GM19239 (cell line): ENCODE measurements around the gene UBE2I.
A peak's percentile ranks its signal among the peaks of the same experiment; 100 is the strongest.
"Not testable (repeated sequence)": the region's sequence is repeated elsewhere in the genome, so short reads cannot be mapped to it uniquely, and the experiment has no call there.

Source experiments
- DNase-seq: peaks from one replicate; pipeline ENCODE4 v3.0.0; 2011; ENCODE audit warnings: low spot score; ENCODE audit not compliant: insufficient read length
- FAIRE-seq: peaks from 2 replicates; lab custom pipeline; 2011; peaks lifted over from hg19 to GRCh38; lab: Jason Lieb, UNC

UBE2I gene

DNA sequence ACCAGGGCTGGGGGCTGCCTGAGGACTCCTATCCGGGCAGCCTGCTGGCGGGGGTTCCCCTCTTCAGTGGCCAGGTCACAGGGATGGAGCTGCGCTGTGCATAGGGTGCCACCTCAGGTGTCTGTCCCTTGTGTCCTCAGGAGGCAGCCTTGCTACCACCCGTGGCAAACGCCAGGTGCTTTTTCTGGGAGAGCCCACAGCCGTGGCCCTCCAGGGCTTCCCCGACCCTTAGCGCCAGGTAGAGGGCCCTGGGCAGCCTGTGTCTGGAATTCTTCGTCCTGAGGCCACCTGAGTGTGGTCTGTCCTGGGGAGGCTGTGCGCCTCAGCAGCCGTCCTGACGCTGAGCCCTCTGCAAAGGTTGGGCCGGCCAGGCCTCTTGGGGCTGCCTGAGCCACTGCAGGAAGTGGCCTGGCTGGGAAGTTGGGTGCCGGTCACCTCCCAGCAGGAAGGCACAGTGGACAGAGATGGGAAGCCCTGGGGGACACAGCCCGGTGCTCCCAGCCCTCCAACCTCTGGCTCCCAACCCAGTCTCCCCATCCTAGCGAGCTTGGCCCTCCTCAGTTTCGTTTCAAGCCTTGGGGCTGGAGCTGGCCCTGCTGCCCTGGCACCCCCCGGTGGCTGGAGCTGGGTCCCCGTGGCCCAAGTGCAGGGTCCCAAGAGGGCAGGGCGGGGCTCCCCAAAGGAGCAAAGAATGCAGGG, 16.4 kb downstream of the UBE2I start:
- DNase-seq = no peak
- no peak for FAIRE-seq

DNA sequence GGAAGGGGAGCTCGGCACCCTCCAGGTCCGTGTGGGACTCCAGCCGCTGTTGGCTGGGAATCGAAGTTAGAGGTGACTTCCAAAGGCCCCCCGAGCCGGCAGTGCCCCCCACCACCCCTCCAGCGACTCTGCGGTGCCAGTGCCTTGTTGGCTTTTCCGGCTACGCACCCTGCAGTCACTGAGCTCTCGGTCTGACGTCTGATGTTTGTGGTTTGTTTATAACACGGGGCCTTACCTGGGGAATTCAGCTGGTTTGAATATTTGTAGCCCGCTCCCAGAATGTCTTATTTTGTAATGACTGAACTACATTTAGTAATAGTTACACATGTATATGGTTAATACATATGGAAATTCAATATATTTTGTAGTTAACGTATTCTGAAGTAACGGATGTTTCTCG, 17.0 kb downstream of the UBE2I start:
- DNase-seq (no peak), FAIRE-seq (no peak)

DNA sequence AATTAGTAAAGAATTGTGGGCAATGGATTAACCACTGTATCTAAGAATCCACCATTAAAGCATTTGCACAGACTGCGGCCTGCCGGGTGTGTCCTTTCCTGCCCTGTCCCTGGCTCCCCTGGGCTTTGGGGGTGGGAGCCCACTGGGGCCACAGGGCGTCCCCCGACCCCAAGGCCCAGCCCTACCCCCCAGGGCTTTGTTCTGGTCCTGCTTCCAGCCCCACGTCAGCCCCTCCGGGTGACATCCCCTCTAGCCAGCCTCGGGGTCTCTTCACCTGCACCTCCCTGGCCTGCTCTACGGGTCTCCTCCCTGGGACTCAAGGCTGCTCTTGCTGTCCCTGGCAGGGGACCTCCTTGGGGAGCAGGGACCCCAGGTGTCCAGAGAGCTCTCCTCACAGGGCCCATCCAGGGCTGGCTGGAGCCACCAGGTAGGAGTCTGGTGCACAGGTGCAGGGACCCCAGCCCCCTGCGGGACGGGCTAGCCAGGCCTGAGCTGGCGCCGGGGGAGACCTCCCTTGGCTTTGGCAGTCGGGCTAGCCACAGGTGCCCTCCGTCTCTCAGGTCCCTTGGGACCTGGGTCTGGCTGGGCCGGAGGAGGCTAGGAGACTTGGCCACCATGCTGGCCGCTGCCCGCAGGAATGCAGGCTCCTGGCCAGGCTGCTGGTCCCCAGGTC, 17.6 kb downstream of the UBE2I start:
- no peak for DNase-seq
- no peak for FAIRE-seq

DNA sequence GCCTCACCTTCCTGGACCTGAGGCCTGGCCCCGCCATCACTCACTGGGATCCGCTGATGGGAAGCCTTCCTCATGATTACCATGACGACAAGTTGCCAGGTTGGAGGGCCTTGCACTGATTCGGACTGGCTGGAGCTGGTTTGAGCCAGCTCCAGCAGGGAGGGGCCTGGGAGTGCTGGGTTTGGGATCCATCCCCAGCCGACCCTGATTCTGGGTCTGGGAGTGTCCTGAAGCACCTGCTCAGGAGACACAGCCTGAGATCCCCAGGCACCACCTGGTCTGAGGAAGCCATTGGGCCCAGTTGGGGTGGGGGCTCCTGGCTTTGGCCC, 18.1 kb downstream of the UBE2I start:
- DNase-seq (no peak), FAIRE-seq (no peak)

DNA sequence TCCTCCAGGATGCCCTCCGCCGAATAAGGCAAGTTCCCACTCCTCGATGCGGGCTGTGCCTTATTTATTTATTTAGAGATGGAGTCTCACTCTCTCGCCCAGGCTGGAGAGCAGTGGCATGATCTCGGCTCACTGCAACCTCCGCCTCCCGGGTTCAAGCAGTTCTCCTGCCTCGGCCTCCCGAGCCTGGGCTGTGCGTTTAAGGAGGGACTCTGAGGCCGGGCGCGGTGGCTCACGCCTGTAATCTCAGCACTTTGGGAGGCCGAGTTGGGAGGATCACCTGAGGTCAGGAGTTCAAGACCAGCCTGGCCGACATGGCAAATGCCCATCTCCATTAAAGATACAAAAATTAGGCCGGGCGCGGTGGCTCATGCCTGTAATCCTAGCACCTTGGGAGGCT, 18.7 kb downstream of the UBE2I start:
- not testable (repeated sequence) for DNase-seq, FAIRE-seq

DNA sequence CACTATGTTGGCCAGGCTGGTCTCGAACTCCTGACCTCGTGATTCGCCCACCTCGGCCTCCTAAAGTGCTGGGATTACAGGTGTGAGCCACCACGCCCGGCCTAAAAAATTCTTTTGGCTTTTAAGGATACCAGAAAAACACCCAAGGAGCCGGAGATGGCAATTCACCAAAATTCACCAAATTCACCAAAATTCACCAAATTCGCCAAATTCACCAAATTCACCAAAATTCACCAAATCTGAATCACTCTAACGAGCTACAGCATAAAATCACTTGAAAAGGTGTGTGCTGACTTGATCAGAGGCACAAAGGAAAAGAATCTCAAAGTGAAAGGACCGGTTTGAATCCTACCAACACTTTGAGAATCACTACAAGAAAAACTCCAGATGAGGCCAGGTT, 19.5 kb downstream of the UBE2I start:
- DNase-seq, FAIRE-seq: not testable (repeated sequence)

DNA sequence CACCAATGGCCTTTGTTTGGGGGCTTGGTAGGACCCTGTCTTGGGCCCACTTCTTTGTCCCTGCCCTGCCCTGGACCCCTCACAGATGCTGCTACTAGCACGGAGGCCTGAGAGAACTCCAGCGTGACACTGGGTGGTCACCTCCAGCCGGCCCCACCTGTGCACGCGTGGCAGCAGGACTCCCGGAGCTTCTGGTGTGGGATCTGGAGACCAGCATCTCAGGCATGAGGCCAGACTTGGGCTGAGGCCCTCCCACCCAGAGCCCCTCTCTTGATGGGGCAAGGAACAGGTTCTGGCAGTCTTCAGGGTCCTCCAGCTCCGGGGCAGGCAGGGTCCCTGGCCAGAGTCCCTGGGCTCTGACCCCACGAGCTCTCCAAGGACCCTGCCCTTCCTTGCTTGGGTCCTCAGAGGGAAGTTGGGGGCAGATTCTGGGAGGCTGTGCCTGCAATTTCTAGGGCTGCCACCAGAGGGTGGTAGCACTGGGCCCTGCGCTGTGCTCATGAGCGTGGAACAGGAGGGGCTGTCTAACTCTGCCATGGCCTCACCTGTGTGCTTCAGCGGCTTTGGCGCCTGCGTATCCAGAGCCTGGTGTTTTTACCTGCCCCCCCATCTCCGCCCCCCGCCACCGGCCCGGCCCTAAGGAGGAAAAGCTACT, 21.0 kb downstream of the UBE2I start:
- FAIRE-seq = no peak
- DNase-seq = no peak

DNA sequence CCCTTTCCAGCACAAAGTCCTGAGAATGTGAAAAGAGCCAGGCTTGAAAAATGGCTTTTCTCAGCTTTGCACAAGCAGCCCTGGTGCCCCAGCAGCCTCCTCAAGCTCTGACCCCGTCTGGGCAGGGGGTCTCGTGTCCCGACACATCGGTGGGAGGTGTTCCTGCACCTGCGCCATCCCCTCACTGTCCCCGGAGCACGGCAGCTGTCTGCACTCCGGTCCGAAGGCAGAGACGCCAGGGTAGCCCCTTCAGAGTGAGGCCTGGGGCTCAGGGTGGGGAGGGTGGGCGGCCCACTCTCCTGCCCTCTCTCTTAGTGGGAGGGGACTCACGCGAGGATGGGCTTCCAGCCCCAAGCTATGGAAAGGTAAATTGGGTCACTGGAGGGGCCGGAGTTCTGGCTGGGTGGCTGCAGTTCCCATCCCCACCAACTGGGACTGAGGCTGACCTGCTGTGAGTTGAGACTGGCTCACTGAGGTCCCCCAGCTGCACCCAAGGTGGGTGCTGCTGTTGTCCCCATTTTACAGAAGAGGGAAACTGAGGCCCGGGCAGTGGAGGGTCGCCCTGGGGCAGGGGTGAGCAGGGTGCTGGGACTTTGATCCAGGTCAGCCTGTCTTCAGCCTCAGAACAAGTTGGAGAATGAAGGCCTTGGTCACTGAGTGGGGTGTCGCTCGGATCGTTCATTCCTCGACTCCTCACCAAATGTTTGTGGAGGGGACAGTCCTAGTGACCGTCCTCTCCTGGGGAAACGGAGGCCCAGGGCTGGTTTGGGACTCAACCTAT, 21.7 kb downstream of the UBE2I start:
- DNase-seq (no peak), FAIRE-seq (no peak)

DNA sequence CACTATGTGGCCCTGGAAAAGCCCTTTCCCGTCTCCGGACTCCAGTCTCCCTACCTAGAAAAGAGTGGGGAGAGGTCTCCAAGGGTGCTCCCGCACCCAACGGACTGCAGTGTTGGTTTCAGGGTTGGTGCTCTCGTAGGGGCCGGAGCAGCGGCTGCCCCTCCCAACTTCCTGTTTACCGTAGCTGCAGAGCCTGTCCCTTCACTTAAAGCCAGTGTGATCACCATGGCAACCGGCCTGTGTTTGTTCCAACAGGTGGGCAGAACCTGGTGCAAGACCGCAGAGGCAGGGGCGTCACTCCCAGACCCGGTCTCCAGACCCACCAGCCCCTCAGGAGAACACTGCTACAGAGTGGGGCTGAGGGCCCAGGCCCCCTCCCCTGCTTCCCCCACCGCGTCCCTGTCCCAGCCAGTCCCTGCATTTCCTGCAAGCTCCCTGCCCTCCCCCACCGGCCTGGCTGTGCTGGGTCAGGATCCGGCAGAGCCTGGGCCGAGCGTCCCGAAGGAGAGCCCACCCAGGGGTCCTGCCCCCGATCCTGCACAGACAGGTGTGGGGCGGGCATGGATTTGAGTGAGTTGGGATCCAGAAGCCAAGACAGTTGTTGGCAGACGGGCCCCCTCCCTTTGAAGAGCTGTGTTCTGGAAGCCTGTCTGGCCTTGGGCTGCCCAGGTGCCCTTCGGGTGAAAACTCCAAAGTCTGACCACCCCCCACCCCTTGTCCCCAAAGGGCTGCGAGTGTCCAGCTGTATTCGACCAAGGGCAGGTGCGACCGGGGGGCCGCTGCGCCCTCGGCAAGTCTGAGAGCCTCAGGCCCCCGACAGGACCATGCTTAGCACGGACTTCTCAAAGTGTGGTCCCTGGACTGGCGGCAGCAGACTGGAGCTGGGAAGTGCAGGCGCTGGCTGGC, 22.5 kb downstream of the UBE2I start:
- DNase-seq (peak; percentile 96), FAIRE-seq (peak; percentile 92)

DNA sequence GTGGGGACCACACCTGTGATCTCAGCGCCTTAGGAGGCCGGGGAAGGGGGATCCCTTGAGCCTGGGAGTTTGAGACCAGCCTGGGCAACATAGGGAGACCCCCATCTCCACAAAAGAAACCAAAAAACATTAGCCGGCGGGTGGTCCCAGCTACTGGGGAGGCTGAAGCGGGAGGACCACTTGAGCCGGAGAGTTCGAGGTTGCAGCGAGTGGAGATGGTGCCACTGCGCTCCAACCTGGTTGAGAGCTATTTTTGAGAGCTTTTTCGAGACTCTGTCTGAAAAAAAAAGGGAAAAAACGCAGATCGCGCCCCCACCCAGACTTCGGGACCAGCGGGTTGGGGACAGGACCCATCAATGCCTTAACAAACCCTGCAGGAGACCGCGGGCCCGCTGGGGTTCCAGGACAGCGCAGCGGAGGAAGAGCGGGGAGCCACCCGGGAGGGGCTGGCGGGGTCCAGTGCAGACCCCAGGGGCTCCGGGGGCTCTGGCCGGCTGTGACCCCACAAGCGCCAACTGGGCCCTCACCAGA, 23.2 kb downstream of the UBE2I start:
- DNase-seq (no peak), FAIRE-seq (no peak)

DNA sequence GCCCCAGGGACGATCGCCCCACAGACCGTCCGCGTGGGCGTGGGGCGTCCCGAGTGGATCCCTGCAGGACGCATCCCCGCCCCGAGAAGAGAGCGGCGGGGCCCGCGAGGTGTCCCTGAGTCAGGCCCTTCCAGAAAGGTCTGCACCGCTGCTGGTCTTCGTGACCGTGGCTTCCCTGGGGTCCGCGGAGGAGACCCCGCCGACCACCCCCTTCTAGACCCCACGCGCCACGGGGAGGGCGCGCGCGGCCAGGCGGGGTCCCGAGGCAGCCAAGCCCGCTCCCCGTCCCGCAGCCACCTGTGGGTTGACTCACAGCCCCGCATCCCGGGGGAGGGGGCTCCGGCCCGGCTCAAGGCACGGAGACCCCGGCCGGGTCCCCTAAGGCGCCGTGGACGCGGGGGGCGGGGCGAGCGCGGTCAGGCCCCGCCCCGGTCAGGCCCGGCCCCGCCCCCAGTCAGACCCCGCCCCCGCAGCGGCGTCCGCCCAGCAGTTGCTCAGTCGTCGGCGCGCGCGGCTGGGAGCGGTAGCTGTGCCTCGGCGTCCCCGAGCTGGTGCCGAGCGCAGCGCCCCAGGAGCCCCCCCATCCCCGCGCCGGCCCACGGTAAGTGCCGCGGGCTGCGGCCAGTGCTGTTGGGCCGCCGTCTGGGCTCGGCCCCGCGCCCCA, 23.8 kb downstream of the UBE2I start, which contains the start of gene BAIAP3:
Gene BAIAP3, plus strand, starts transcription at position 497 of the 664 bp plus-strand sequence. CDS start 4,905 bp downstream, outside the sequence.
- FAIRE-seq (no peak), DNase-seq (no peak)

DNA sequence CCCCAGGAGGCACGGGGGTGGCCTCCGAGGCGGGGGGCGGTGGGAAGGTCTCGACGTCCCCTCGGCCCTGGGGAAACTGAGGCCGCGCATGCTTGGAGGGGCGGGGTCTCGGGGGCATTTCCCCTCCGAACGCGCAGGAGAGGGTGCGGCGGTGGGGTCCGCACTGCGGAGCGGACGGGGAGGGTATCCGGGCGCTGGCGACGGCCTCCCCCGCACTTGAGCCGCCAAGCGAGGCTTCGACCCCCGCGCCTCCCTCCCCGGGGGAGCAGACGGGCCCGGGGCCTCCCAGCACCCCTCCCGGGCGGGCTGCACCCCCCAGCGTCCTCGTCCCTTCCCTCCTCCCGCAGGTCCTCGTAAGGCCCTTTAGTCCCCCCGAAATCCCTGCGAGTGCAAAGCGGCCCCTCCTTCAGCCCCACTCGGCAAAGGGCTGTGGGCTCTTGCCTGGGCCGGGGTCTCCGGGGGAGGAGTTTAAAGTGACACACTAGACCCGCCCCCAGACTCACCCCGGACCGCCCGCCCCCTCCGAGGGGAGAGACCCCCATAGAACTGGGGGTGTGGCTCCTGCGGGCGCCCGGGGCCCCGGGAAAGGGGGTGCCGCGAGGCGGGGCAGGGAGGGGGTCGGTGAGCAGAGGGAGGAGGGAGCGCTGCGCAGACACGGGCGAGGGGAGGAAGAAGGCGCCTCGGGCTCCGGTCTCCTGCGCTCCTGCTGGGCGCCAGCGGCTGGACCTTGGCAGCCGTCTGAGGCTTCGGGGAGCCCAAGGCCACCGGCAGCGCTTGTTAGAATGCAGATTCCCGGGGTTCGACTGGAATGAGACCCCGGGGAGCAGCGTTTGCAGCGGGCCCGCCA, 24.6 kb downstream of the UBE2I start:
- FAIRE-seq (no peak), DNase-seq (no peak)

DNA sequence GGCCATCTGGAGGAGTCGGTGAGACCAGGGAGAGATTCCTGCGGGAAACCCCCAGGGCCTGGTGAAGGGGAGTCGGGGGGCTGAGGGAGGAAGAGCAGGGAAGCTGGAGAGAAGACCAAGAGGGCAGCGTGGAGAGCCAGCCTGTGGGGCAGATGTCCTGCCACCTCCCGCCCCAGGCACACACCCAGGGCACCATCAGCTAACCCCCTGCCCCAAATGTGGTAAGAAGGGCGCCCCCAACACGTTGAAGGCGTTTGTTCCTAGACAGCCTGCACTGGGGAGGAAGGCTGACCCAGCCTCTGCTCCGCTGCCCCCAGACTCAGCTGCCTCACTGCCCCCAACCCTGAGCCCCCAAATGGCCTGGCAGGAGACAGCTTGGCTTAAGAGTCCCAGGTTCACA, 25.3 kb downstream of the UBE2I start:
- no peak for FAIRE-seq

DNA sequence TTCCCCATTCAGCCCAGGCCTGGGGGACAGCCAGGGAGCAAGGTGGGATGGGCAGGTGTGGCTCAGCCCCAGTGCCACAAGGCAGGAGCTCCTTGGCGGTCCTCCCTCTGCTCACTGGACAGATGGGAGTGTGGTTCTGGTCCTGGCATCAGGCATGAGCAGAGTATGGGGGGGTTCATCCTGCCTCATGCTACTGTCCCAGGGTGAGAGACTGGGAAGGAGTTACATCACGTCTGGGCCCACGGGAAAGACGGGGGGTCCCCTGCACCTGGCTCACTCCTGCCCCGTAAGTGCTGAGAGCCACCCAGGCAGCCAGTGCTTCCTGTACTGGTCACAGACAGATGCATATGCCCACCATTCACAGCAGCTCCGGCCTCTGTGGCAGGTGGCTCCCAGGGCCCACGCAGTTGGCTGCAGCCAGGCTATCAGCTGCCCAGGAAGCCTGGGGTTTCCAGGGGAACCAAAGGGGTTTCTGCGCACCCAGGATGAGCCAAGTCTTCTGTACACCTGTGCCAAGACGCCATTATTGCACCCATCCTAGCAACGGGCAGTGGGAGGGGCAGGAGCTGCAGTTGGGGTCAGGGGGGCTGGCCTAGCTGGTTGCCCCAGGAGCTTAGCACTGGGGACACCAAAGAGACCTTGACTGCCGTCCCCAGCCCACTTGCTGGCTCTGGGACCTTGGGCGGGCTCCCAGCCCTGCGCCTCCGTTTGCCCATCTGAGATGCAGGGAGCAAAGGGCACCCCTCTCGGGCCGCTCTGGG, 26.0 kb downstream of the UBE2I start:
- no peak for DNase-seq
- no peak for FAIRE-seq

More for the DNA sequence above, 25.3 kb downstream of the UBE2I start:
- no peak for DNase-seq

DNA sequence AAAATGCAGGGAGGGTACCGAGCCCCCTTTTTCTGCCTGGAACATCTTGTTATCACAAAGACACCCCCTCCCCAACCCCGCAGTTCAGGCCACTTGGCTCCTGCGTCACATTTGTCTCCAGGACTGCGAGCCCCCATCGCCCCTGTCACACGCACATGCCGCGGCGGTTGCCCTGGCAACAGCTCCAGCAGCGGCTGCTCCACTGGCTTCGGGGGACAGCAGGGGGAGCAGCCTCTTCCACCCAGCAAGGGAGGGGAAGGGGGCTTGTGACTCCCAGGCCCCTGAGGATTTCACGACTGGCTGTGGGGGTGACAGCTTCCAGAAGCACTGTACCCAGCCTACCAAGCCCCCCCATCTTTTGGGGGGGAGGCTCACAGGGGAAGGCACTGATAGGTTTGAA, 26.6 kb downstream of the UBE2I start:
- FAIRE-seq (no peak), DNase-seq (no peak)

DNA sequence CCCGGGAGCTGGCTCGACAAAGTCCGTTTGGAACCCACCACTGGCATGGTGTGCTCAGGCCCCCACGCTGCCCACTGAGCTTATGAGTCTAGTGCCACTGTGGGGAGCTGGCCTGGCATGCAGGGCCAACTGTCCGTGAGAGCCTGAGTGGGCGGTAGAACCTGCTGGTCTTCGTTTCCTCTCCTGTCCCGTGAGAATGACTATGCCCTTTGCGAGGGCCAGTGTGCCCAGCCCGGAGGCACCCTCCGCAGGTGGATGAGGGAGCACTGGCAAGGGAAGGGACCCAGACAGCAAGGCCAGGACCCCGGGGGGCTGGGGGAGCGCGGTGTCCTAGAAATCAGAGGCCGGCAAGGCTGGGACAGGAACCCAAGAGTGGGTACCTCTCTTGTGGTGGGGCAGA, 27.2 kb downstream of the UBE2I start:
- DNase-seq (no peak), FAIRE-seq (no peak)

DNA sequence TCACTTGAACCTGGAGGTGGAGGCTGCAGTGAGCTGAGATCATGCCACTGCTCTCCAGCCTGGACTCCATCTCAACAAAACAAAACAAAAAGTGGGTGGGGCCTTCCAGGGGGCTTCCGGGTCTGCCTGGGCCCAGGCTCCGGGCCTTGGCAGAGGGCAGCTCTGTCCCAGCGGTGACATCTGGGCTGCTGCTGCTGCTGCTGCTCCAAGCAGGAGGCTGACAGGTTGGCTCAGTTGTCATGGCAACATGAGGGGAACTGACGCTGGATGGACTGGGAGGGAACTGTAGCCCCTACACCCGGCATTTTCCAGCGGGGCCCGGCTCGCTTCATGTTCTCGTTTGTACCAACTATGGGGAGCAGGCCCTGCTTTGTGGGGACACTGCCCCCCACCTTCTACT, 28.1 kb downstream of the UBE2I start:
- FAIRE-seq = no peak

More for the DNA sequence above, 28.1 kb downstream of the UBE2I start:
- DNase-seq = no peak
